Measurements from ENCODE around the gene CFAP52. TPM values are rescaled to one million over a fixed set of nuclear protein-coding genes. Genes with fewer than 3 reads are reported as not detected.

Gene CFAP52
- total RNA-seq, 1 experiment from 2014 or later, result not detected

GRCh38 chr17:9672691-9673090 is 96.2 kb downstream of the CFAP52 start:
- in situ Hi-C loops (cut with HindIII; ENCODE audit: low pct_unique_long_range_greater_than_20kb, low sequenced_read_pairs), result no loop called here
- no peak for DNase-seq (ENCODE audit: low read depth)

DNA sequence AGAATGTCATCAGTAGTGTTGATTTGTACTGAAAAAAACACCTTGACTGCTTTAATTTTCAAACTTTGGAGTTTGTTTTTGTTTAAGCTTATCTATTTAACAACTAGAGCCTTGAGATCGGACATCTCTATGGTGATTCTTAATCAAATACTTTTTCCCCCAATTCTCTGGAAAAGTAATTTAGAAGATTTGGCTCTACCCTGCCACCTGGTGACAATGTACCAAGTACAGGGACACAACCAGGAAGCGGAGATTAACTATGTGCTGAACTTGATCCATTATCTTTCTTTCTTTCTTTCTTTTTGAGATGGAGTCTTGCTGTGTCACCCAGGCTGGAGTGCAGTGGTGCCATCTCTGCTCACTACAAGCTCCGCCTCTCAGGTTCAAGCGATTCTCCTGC is 99.6 kb downstream of the CFAP52 start:
- DNase-seq (ENCODE audit: low read depth), result no peak
- in situ Hi-C loops (cut with HindIII; ENCODE audit: low pct_unique_long_range_greater_than_20kb, low sequenced_read_pairs), result no loop called here

DNA sequence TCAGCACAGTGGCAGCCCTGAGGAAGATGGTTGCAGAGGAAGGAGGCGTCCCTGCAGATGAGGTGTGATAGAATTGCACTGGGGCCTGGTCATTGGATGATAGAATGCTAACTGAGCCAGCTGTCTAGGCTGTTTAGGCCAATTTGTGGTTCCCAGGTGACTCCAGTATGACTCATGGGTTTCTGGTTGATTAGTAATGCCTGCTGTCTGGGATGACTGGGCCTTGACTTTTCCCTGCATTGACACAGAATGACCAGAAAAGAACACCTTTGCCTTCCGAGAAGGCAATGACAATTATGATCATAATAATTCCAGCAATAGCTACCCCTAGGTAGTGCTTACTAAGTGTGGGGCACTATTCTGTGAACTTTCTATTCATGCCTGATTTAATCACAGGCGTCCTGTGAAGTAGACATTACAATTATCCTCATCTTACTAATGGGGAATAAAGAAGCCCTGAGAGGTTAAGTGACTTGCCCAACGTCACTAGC is 100.4 kb downstream of the CFAP52 start:
- in situ Hi-C loops (cut with HindIII; ENCODE audit: low pct_unique_long_range_greater_than_20kb, low sequenced_read_pairs), result no loop called here
- peak; percentile 83 for DNase-seq (ENCODE audit: low read depth)

- in situ Hi-C loops (cut with HindIII; ENCODE audit: low pct_unique_long_range_greater_than_20kb, low sequenced_read_pairs), result no loop called here
- peak; percentile 22 for DNase-seq (ENCODE audit: low read depth)
Measured at GRCh38 chr17:9677411-9677810, 101.0 kb downstream of the CFAP52 start.

DNA sequence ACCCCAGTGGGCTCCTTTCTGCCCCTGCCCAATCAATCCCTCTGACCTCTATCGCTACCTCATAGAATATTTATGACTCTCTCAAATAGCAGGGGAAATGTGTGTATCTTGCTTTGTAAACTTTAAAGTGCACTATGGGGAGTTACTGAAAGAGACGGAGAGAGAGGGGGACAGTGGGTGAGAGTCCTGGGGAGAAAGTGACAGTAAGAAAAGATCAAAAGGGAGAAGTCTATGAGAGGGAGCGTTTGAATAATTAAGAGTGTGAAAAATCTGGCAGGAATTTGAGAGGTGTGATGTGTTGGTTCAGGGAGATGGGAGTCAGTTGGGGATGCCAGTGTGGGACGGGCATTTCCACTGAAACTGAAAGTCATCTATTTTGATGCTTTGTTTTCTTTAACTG is 101.5 kb downstream of the CFAP52 start:
- in situ Hi-C loops (cut with HindIII; ENCODE audit: low pct_unique_long_range_greater_than_20kb, low sequenced_read_pairs), result no loop called here
- no peak for DNase-seq (ENCODE audit: low read depth)

DNA sequence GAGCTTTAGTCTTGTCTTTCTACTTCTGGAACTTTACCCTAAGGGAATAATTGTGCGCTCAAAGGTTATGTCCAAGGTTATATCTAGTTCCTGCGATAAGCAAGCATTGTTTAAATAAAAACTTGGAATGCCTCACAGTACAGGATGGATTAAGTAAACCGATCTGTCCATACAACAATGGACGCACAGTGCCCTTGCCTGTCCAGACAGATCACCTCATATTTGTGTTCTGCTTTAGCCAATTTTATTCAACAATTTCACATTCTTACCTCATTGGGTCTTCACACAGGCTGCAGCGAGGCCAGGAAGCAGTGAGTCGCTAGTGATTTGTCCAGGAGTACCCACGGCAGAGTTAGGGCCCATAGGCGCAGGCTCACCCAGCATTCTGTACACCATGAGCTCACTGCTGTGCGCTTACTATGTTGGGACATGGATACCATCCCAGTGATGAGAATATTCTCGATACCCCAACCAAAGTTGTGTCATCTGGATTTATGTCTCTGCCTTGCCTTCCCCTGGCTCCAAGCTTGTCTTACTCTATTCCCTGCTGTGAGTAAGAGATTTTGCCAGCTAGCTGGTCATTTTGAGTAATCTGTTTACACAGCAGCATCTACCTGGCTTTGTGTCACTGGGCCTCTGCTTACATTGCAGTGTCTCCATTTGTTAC is 108.6 kb downstream of the CFAP52 start:
- in situ Hi-C loops (cut with HindIII; ENCODE audit: low pct_unique_long_range_greater_than_20kb, low sequenced_read_pairs), result no loop called here
- no peak for DNase-seq (ENCODE audit: low read depth)

Other genes with a start within 250 kb of the CFAP52 start
- gene STX8, start 822 bp upstream of the CFAP52 start, total RNA-seq (2014; rRNA removed; shearing (Covaris generic); ENCODE audit: low replicate concordance), result 34.0 and 109 TPM in 2 replicates
- gene USP43, start 68.9 kb downstream of the CFAP52 start, total RNA-seq (2014; rRNA removed; shearing (Covaris generic); ENCODE audit: low replicate concordance), result 4.2 and 5.3 TPM in 2 replicates
- gene DHRS7C, start 214.9 kb downstream of the CFAP52 start, total RNA-seq (2014; rRNA removed; shearing (Covaris generic); ENCODE audit: low replicate concordance), result not detected in 2 replicates
- not detected in 2 replicates for gene GSG1L2, start 245.4 kb downstream of the CFAP52 start, total RNA-seq (2014; rRNA removed; shearing (Covaris generic); ENCODE audit: low replicate concordance)
- gene GLP2R, start 249.3 kb downstream of the CFAP52 start, total RNA-seq (2014; rRNA removed; shearing (Covaris generic); ENCODE audit: low replicate concordance), result 1.5 and 3.9 TPM in 2 replicates

All from Caki2 (cell line).